ENCODE results near the gene CACNB2. TPM values are rescaled to one million over a fixed set of nuclear protein-coding genes. Genes with fewer than 3 reads are reported as not detected.

CACNB2 gene
- total and polyA plus RNA-seq, 4 donors, result 0.90 to 23.9 (median 3.7) TPM

- DNase-seq (no peak), ATAC-seq (ENCODE audit: insufficient read depth, low FRiP score) (no peak)
- Histone ChIP-seq H3K9me3 (ENCODE audit: control insufficient read depth in 4 of 4, insufficient read depth in 3 of 4, low read length in 3 of 4) (peaks cover 0 to 4% (median 0%) of the 10 kb centered on the region in 4 donors), H3K36me3 (ENCODE audit: control insufficient read depth in 4 of 4, insufficient read depth in 4 of 4, low read length in 4 of 4) (no peaks in the 10 kb centered on the region), H3K27me3 (ENCODE audit: control insufficient read depth in 3 of 3, insufficient read depth in 3 of 3, low read length in 2 of 3) (no peaks in the 10 kb centered on the region), H3K9ac (ENCODE audit: insufficient read depth in 1 of 2, low read length in 2 of 2) (no peak overlapping the region), H3K27ac (ENCODE audit: low read depth in 1 of 2, low read length in 1 of 2) (no peak overlapping the region), H3K4me3 (no peak overlapping the region), H3K4me1 (ENCODE audit: control insufficient read depth in 5 of 5, insufficient read depth in 5 of 5, low read length in 5 of 5) (peaks cover 0 to 11% (median 4%) of the 10 kb centered on the region in 5 donors)
- WGBS, 2 donors, result 57 to 66% methylated on average over 6 of the region's 6 CpGs
- TF ChIP-seq CTCF (IDR thresholded peaks at IDR 0.05; ENCODE audit: control extremely low read depth, extremely low read depth), result no peak
These were observed 62.6 kb downstream of the CACNB2 start for GRCh38 chr10:18202680-18203460.

GRCh38 chr10:18203471-18203870, 63.2 kb downstream of the CACNB2 start:
- no peak for TF ChIP-seq CTCF (IDR thresholded peaks at IDR 0.05; ENCODE audit: control extremely low read depth, extremely low read depth)
- peaks cover 0 to 4% (median 0%) of the 10 kb centered on the region in 4 donors for H3K9me3 ChIP-seq (ENCODE audit: control insufficient read depth in 4 of 4, insufficient read depth in 3 of 4, low read length in 3 of 4)
- ATAC-seq (ENCODE audit: insufficient read depth, low FRiP score) (no peak), DNase-seq (no peak)
- H3K4me1 ChIP-seq (ENCODE audit: control insufficient read depth in 5 of 5, insufficient read depth in 5 of 5, low read length in 5 of 5), result peaks cover 0 to 11% (median 4%) of the 10 kb centered on the region in 5 donors
- H3K4me3 ChIP-seq, result no peak overlapping the region
- no peak overlapping the region for H3K9ac ChIP-seq (ENCODE audit: insufficient read depth in 1 of 2, low read length in 2 of 2)
- H3K27ac ChIP-seq (ENCODE audit: low read depth in 1 of 2, low read length in 1 of 2), result no peak overlapping the region
- no peaks in the 10 kb centered on the region for H3K36me3 ChIP-seq (ENCODE audit: control insufficient read depth in 4 of 4, insufficient read depth in 4 of 4, low read length in 4 of 4)
- no peaks in the 10 kb centered on the region for H3K27me3 ChIP-seq (ENCODE audit: control insufficient read depth in 3 of 3, insufficient read depth in 3 of 3, low read length in 2 of 3)
- WGBS, 2 donors, result 29 to 53% methylated on average over 6 of the region's 6 CpGs

GRCh38 chr10:18204039-18204835, 64.0 kb downstream of the CACNB2 start:
- DNase-seq (peak in 2 of 3 donors; percentile 53 to 59), ATAC-seq (ENCODE audit: insufficient read depth, low FRiP score) (no peak)
- TF ChIP-seq CTCF (IDR thresholded peaks at IDR 0.05; ENCODE audit: control extremely low read depth, extremely low read depth), result no peak
- no peak overlapping the region for H3K9ac ChIP-seq (ENCODE audit: insufficient read depth in 1 of 2, low read length in 2 of 2)
- no peak overlapping the region for H3K27ac ChIP-seq (ENCODE audit: low read depth in 1 of 2, low read length in 1 of 2)
- peaks cover 0 to 4% (median 0%) of the 10 kb centered on the region in 4 donors for H3K9me3 ChIP-seq (ENCODE audit: control insufficient read depth in 4 of 4, insufficient read depth in 3 of 4, low read length in 3 of 4)
- H3K36me3 ChIP-seq (ENCODE audit: control insufficient read depth in 4 of 4, insufficient read depth in 4 of 4, low read length in 4 of 4), result no peaks in the 10 kb centered on the region
- 30 to 42% methylated on average over 6 of the region's 6 CpGs for WGBS, 2 donors
- H3K4me1 ChIP-seq (ENCODE audit: control insufficient read depth in 5 of 5, insufficient read depth in 5 of 5, low read length in 5 of 5), result peaks cover 0 to 12% (median 4%) of the 10 kb centered on the region in 5 donors
- no peak overlapping the region for H3K4me3 ChIP-seq
- no peaks in the 10 kb centered on the region for H3K27me3 ChIP-seq (ENCODE audit: control insufficient read depth in 3 of 3, insufficient read depth in 3 of 3, low read length in 2 of 3)

All from lung (tissue), 12 donors.